GM18861 (cell line): ENCODE results near the gene HECW1.
"Not testable (repeated sequence)": the region's sequence is repeated elsewhere in the genome, so short reads cannot be mapped to it uniquely, and the experiment has no call there.

Source experiments
- ATAC-seq: cut with Tn5 transposase; IDR thresholded peaks from one replicate; pipeline ENCODE4 v1.9.1; 2021; ENCODE audit not compliant: unreplicated experiment

HECW1 gene

GRCh38 chr7:43112459-43112940 lies at the start of gene HECW1:
Gene HECW1, plus strand, starts transcription at chr7:43112647. Its CDS starts 131,259 bp downstream, at chr7:43243906.
- no peak for ATAC-seq

GRCh38 chr7:43071604-43072003 lies 40.8 kb upstream of the HECW1 start:
- ATAC-seq, result no peak

GRCh38 chr7:43072530-43072929 lies 39.9 kb upstream of the HECW1 start:
- ATAC-seq, result no peak

GRCh38 chr7:43073811-43074210 lies 38.6 kb upstream of the HECW1 start:
- not testable (repeated sequence) for ATAC-seq

GRCh38 chr7:43076189-43076605 lies 36.2 kb upstream of the HECW1 start:
- peak; percentile 45 for ATAC-seq

- ATAC-seq, result no peak
These were observed 35.8 kb upstream of the HECW1 start for GRCh38 chr7:43076606-43077005.

- ATAC-seq, result no peak
These were observed 35.2 kb upstream of the HECW1 start for GRCh38 chr7:43077285-43077684.

GRCh38 chr7:43077732-43078391 lies 34.6 kb upstream of the HECW1 start:
- ATAC-seq, result no peak

- ATAC-seq, result no peak
These were observed 33.7 kb upstream of the HECW1 start for GRCh38 chr7:43078794-43079193.

GRCh38 chr7:43081603-43082002 lies 30.8 kb upstream of the HECW1 start:
- no peak for ATAC-seq

GRCh38 chr7:43083106-43083505 lies 29.3 kb upstream of the HECW1 start:
- ATAC-seq, result no peak

GRCh38 chr7:43085017-43085416 lies 27.4 kb upstream of the HECW1 start:
- no peak for ATAC-seq

- no peak for ATAC-seq
These were observed 26.5 kb upstream of the HECW1 start for GRCh38 chr7:43085992-43086391.

GRCh38 chr7:43092819-43093218 lies 19.6 kb upstream of the HECW1 start:
- ATAC-seq, result no peak

- ATAC-seq, result no peak
These were observed 15.6 kb upstream of the HECW1 start for GRCh38 chr7:43096875-43097274.

GRCh38 chr7:43099750-43100149 lies 12.7 kb upstream of the HECW1 start:
- ATAC-seq, result no peak

GRCh38 chr7:43104874-43105520 lies 7.5 kb upstream of the HECW1 start:
- ATAC-seq, result no peak

GRCh38 chr7:43105521-43106120 lies 6.8 kb upstream of the HECW1 start:
- no peak for ATAC-seq

- peak; percentile 93 for ATAC-seq
These were observed 4.0 kb upstream of the HECW1 start for GRCh38 chr7:43108255-43109011.

GRCh38 chr7:43110791-43111535 lies 1.5 kb upstream of the HECW1 start:
- ATAC-seq, result no peak
